GM12892 (cell line): ENCODE data around the gene AHSA1.

Source experiments
- POLR2A ChIP-seq: IDR thresholded peaks from 2 replicates; pipeline ENCODE4 v1.6.1; 2011; ENCODE audit warnings: low read depth, low read length, control low read depth
- POLR2AphosphoS5 ChIP-seq: IDR thresholded peaks from 2 replicates; pipeline ENCODE4 v1.6.1; 2011; ENCODE audit warnings: low read depth, low read length, control low read depth
- TAF1 ChIP-seq: IDR thresholded peaks from 2 replicates; pipeline ENCODE4 v1.6.1; 2011; ENCODE audit warnings: low read depth, mild to moderate bottlenecking, control low read depth, low read length, borderline replicate concordance

DNA sequence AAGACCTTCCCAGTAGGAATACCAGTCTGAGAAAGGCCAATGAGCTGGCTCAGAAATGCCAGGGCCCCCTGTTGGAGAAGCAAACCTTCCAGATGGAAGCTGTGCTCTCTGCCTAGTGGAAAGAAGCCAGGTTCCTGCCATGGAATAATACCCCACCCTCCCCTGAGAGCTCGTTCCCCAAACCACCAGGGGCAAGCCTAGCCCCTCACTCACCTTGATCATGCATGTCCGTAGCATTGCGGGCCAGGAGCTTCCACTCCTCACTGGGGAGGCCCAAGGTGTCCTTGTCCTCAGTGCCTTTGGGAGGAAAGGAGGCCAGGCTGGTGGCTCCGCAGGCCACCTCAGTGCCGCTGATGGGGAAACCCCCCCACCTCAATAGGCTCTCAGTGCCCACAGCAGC, 20.1 kb downstream of the AHSA1 start:
- TF ChIP-seq POLR2AphosphoS5 (no peak), POLR2A (no peak), TAF1 (no peak)
